Sigmoid colon (tissue), 7 donors: ENCODE measurements around the gene CARD6. TPM values are rescaled to one million over a fixed set of nuclear protein-coding genes. Genes with fewer than 3 reads are reported as not detected.
"Not testable (repeated sequence)": the region's sequence is repeated elsewhere in the genome, so short reads cannot be mapped to it uniquely, and the experiment has no call there.

Experiments used
- DNase-seq: peaks from one replicate; pipeline ENCODE4 v3.0.0-alpha.2; 2019
- H3K27ac ChIP-seq, 4 donors: fragments of 200-600 bp; sonication (generic); one replicate each; pipeline ENCODE4 v1.5.1; 2016 to 2019; ENCODE audit warnings: mild to moderate bottlenecking in 1 of 4
- H3K27me3 ChIP-seq, 3 donors: fragments of 200-600 bp; sonication (generic); one replicate each; pipeline ENCODE4 v1.5.1; 2019; ENCODE audit warnings: mild to moderate bottlenecking in 1 of 3
- H3K36me3 ChIP-seq, 4 donors: fragments of 200-600 bp; sonication (generic); one replicate each; pipeline ENCODE4 v1.5.1; 2016 to 2019
- H3K4me1 ChIP-seq, 4 donors: fragments of 200-600 bp; sonication (generic); one replicate each; pipeline ENCODE4 v1.5.1; 2017 to 2019
- H3K4me3 ChIP-seq, 4 donors: fragments of 200-600 bp; sonication (generic); one replicate each; pipeline ENCODE4 v1.5.1; 2017 to 2019; ENCODE audit warnings: mild to moderate bottlenecking in 2 of 4, moderate library complexity in 1 of 4
- H3K9me3 ChIP-seq, 4 donors: fragments of 200-600 bp in 3 of 4; sonication (generic) in 3 of 4; one replicate each; pipeline versions ENCODE4 v1.5.1 to v1.6.1; 2013 to 2019
- CTCF ChIP-seq, 4 experiments: fragments of 450-650 bp in 3 of 4; fragments of 200-600 bp in 1 of 4; IDR thresholded peaks; one replicate each; pipeline ENCODE4 v1.5.1; 2016 to 2019; ENCODE audit warnings: antibody characterized with exemption in 4 of 4, mild to moderate bottlenecking in 3 of 4, moderate library complexity in 2 of 4
- EP300 ChIP-seq, 4 donors: sonication (generic); formaldehyde crosslinking; IDR thresholded peaks; one replicate each; pipeline ENCODE4 v1.6.1; 2017; ENCODE audit warnings: antibody characterized with exemption in 4 of 4
- POLR2A ChIP-seq, 2 donors: fragments of 450-650 bp; IDR thresholded peaks; one replicate each; pipeline ENCODE4 v1.6.1; 2016; ENCODE audit warnings: antibody characterized with exemption in 2 of 2, mild to moderate bottlenecking in 2 of 2, moderate library complexity in 2 of 2
- POLR2AphosphoS5 ChIP-seq, 4 donors: sonication (generic); formaldehyde crosslinking; IDR thresholded peaks; one replicate each; pipeline ENCODE4 v1.6.1; 2017; ENCODE audit warnings: antibody characterized with exemption in 4 of 4
- WGBS, 2 donors: extraction: QIAGEN DNeasy Blood & Tissue Kit; methylation state at CpG; one replicate each; pipeline ENCODE4 v1.1.7; 2013; 5-methylcytosine and 5-hydroxymethylcytosine counted together
- intact Hi-C: fragments of 100-400 bp; cut with DNase I; formaldehyde crosslinking; loops from one replicate; pipeline ENCODE4 v1.15.1; 2023
- polyA plus RNA-seq, 3 donors: library from polyadenylated mRNA; stranded (reverse); fragments of 200-250 nt; gene quantifications; one replicate each; pipeline ENCODE4 v1.2.3, GENCODE V29; 2013
- total RNA-seq, 4 donors: library from RNA; depleted of rRNA; stranded (reverse); fragments of >200 nt; gene quantifications; one replicate each; pipeline ENCODE4 v1.1.0, GENCODE V29; 2016
- donor health status: healthy with polysubstance abuse.
- donor health status: Bipolar disorder and iron deficiency.
- donor health status: healthy.

CARD6 gene
- 10 to 100 TPM in 2 of 4 donors, 1 to 10 TPM in 2; 4.1 to 12.2 (median 9.4) TPM for total RNA-seq
- 1 to 10 TPM; 1.4 to 4.8 (median 2.8) TPM for polyA plus RNA-seq

- Histone ChIP-seq H3K4me3 (peak within 1 kb of the TSS; percentile 4 to 35 (median 30)), H3K4me1 (peaks cover 0 to 2% (median 0%) of the 10 kb centered on the region in 4 donors), H3K27me3 (no peaks in the 10 kb centered on the region), H3K9me3 (no peaks in the 10 kb centered on the region), H3K27ac (peak within 1 kb of the TSS; percentile 31 to 69 (median 50)), H3K36me3 (no peaks in the 10 kb centered on the region)
- no peak for DNase-seq
- 33 to 52% methylated on average over 9 of the region's 9 CpGs for WGBS, 2 donors
- TF ChIP-seq CTCF (IDR thresholded peaks at IDR 0.05): no peak
- no peak for TF ChIP-seq POLR2A (IDR thresholded peaks at IDR 0.05)
- no peak for TF ChIP-seq POLR2AphosphoS5 (IDR thresholded peaks at IDR 0.05)
- TF ChIP-seq EP300 (IDR thresholded peaks at IDR 0.05): no peak
- intact Hi-C loops: no loop called here
Observed at GRCh38 chr5:40841068-40841805, at the start of gene CARD6. Gene CARD6, plus strand, starts transcription at chr5:40841367. Its CDS starts 16 bp downstream, at chr5:40841383.

- H3K27me3 ChIP-seq: no peaks in the 10 kb centered on the region
- no peak overlapping the region for H3K27ac ChIP-seq
- intact Hi-C loops: no loop called here
- DNase-seq: no peak
- peaks cover 0 to 32% (median 26%) of the 10 kb centered on the region in 4 donors for H3K4me1 ChIP-seq
- TF ChIP-seq CTCF (IDR thresholded peaks at IDR 0.05): no peak
- TF ChIP-seq POLR2A (IDR thresholded peaks at IDR 0.05): no peak
- TF ChIP-seq POLR2AphosphoS5 (IDR thresholded peaks at IDR 0.05): no peak
- no peak for TF ChIP-seq EP300 (IDR thresholded peaks at IDR 0.05)
- no peak overlapping the region for H3K4me3 ChIP-seq
- no peaks in the 10 kb centered on the region for H3K9me3 ChIP-seq
- WGBS, 2 donors: 9 to 63% methylated on average over 3 of the region's 3 CpGs
- no peaks in the 10 kb centered on the region for H3K36me3 ChIP-seq
Observed at GRCh38 chr5:40791715-40792139, 49.4 kb upstream of the CARD6 start.

GRCh38 chr5:40792691-40793090 is 48.5 kb upstream of the CARD6 start:
- DNase-seq, intact Hi-C loops, H3K27me3 ChIP-seq, H3K27ac ChIP-seq, H3K9me3 ChIP-seq, H3K36me3 ChIP-seq, H3K4me3 ChIP-seq: not testable (repeated sequence)
- peaks cover 0 to 39% (median 28%) of the 10 kb centered on the region in 4 donors for H3K4me1 ChIP-seq
- 92 to 96% methylated on average over 10 of the region's 10 CpGs for WGBS, 2 donors

- intact Hi-C loops, H3K36me3 ChIP-seq, DNase-seq, H3K9me3 ChIP-seq, H3K4me3 ChIP-seq, H3K27me3 ChIP-seq, H3K27ac ChIP-seq: not testable (repeated sequence)
- H3K4me1 ChIP-seq: peaks cover 0 to 45% (median 32%) of the 10 kb centered on the region in 4 donors
Observed at GRCh38 chr5:40794340-40794739, 46.8 kb upstream of the CARD6 start.

- H3K27me3 ChIP-seq, intact Hi-C loops, H3K36me3 ChIP-seq, H3K9me3 ChIP-seq, DNase-seq, H3K4me3 ChIP-seq, H3K27ac ChIP-seq: not testable (repeated sequence)
- H3K4me1 ChIP-seq: peaks cover 0 to 50% (median 36%) of the 10 kb centered on the region in 4 donors
- 72 to 90% methylated on average over 3 of the region's 3 CpGs for WGBS, 2 donors
Observed at GRCh38 chr5:40794877-40795276, 46.3 kb upstream of the CARD6 start.

GRCh38 chr5:40796487-40796889 is 44.7 kb upstream of the CARD6 start:
- intact Hi-C loops: no loop called here
- H3K27ac ChIP-seq: peak overlapping the region; percentile 50 to 98 (median 96)
- peaks cover 0 to 44% (median 33%) of the 10 kb centered on the region in 4 donors for H3K4me1 ChIP-seq

More at GRCh38 chr5:40796487-40796889, 44.7 kb upstream of the CARD6 start:
- H3K4me3 ChIP-seq: peak overlapping the region in 3 of 4 donors; percentile 99 to 100 (median 99)
- H3K27me3 ChIP-seq: no peaks in the 10 kb centered on the region
- TF ChIP-seq POLR2AphosphoS5 (IDR thresholded peaks at IDR 0.05) (peak; percentile 23 to 48 (median 44)), EP300 (IDR thresholded peaks at IDR 0.05) (no peak), CTCF (IDR thresholded peaks at IDR 0.05) (no peak), POLR2A (IDR thresholded peaks at IDR 0.05) (no peak)
- 6 to 41% methylated on average over 3 of the region's 3 CpGs for WGBS, 2 donors
- no peak for DNase-seq
- no peaks in the 10 kb centered on the region for H3K36me3 ChIP-seq
- H3K9me3 ChIP-seq: no peaks in the 10 kb centered on the region
